22Rv1 (cell line): Measurements from ENCODE around the gene ZCCHC18.
"Not testable (repeated sequence)": the region's sequence is repeated elsewhere in the genome, so short reads cannot be mapped to it uniquely, and the experiment has no call there.

Experiments
- H3K27ac ChIP-seq: fragments of 450-650 bp; 2 replicates; pipeline ENCODE4 v1.5.1; 2017
- CTCF ChIP-seq: fragments of 450-650 bp; IDR thresholded peaks from 2 replicates; pipeline ENCODE4 v1.5.1; 2017; ENCODE audit warnings: mild to moderate bottlenecking
- ZFX ChIP-seq: fragments of 450-650 bp; IDR thresholded peaks from 2 replicates; pipeline ENCODE4 v1.6.1; 2017; ENCODE audit warnings: antibody characterized with exemption, borderline replicate concordance

Gene ZCCHC18

GRCh38 chrX:104098151-104098808 is 14.0 kb upstream of the ZCCHC18 start:
- no peak overlapping the region for H3K27ac ChIP-seq
- TF ChIP-seq ZFX = no peak
- TF ChIP-seq CTCF = peak; percentile 55

GRCh38 chrX:104098919-104099318 is 13.4 kb upstream of the ZCCHC18 start:
- H3K27ac ChIP-seq = no peak overlapping the region
- TF ChIP-seq ZFX (no peak), CTCF (no peak)

- no peak for TF ChIP-seq CTCF
- TF ChIP-seq ZFX = no peak
- H3K27ac ChIP-seq = no peak overlapping the region
Measured at GRCh38 chrX:104104676-104105075, 7.6 kb upstream of the ZCCHC18 start.

- no peak overlapping the region for H3K27ac ChIP-seq
- TF ChIP-seq CTCF (no peak), ZFX (no peak)
Measured at GRCh38 chrX:104105330-104106262, 6.7 kb upstream of the ZCCHC18 start.

GRCh38 chrX:104108955-104109354 is 3.4 kb upstream of the ZCCHC18 start:
- no peak overlapping the region for H3K27ac ChIP-seq
- TF ChIP-seq ZFX (no peak), CTCF (no peak)

GRCh38 chrX:104110491-104111240 is 1.7 kb upstream of the ZCCHC18 start:
- H3K27ac ChIP-seq = not testable (repeated sequence)

GRCh38 chrX:104113222-104113965 is 1.1 kb downstream of the ZCCHC18 start:
- no peak overlapping the region for H3K27ac ChIP-seq
- no peak for TF ChIP-seq ZFX
- TF ChIP-seq CTCF = peak; percentile 50
